GM12878 (cell line): Measurements from ENCODE around the gene ADGRL3. TPM values are rescaled to one million over a fixed set of nuclear protein-coding genes. Genes with fewer than 3 reads are reported as not detected.

ENCODE experiments used
- ATAC-seq: fragments of 200-7000 bp; cut with Tn5 transposase; 3 replicates; pipeline ENCODE4 v1.9.1; 2020; ENCODE audit warnings: mild to moderate bottlenecking, moderate library complexity
- BruUV-seq: library from RNA; stranded (reverse); fragments of 400-500 nt; replicated peaks from 2 replicates; lab custom pipeline; 2021; lab: Mats Ljungman, UMichigan
- CTCF ChIA-PET: fragments of 300-600 bp; sonication (Branson Sonifier 250); formaldehyde crosslinking; extraction: SDS; loops from one replicate; lab custom pipeline; 2021; ENCODE audit warnings: inconsistent platforms; lab: Yijun Ruan, JAX
- POLR2A ChIA-PET: fragments of 350-600 bp; formaldehyde crosslinking; extraction: SDS; loops from one replicate; lab custom pipeline; 2021; ENCODE audit warnings: inconsistent platforms; lab: Charles Lee
- RAD21 ChIA-PET: fragments of 300-600 bp; sonication (Branson Sonifier 250); formaldehyde crosslinking; loops from one replicate; lab custom pipeline; 2023; ENCODE audit warnings: antibody characterized with exemption; ENCODE audit not compliant: unreplicated experiment; lab: Charles Lee
- SMC1A ChIA-PET: fragments of 300-600 bp; sonication (Branson Sonifier 250); formaldehyde crosslinking; loops from one replicate; lab custom pipeline; 2023; ENCODE audit not compliant: unreplicated experiment, uncharacterized antibody; lab: Charles Lee
- DNase-seq: peaks from one replicate; pipeline ENCODE4 v3.0.0-alpha.2; 2011; ENCODE audit warnings: low read depth, low spot score
- FAIRE-seq: peaks from 3 replicates; lab custom pipeline; 2011; peaks lifted over from hg19 to GRCh38; lab: Jason Lieb, UNC
- H2AFZ ChIP-seq: 2 replicates; pipeline ENCODE4 v1.6.0; 2011; ENCODE audit warnings: low read depth, low read length, control low read depth; ENCODE audit not compliant: control insufficient read depth
- H3K27ac ChIP-seq: 2 replicates; pipeline ENCODE4 v1.5.1; 2011; ENCODE audit warnings: control low read depth; ENCODE audit not compliant: control insufficient read depth, insufficient read depth
- H3K27me3 ChIP-seq, 2 experiments: replicated peaks in 1 of 2; 2 replicates each; pipeline versions ENCODE4 v1.6.0 to v1.6.1; 2011; ENCODE audit warnings: low read length in 1 of 2; ENCODE audit not compliant: control insufficient read depth in 2 of 2, insufficient read depth in 2 of 2
- H3K36me3 ChIP-seq, 2 experiments: 2 replicates each; pipeline ENCODE4 v1.5.1; 2011; ENCODE audit warnings: low read length in 1 of 2; ENCODE audit not compliant: control insufficient read depth in 2 of 2, insufficient read depth in 2 of 2
- H3K4me1 ChIP-seq: 2 replicates; pipeline ENCODE4 v1.6.1; 2011; ENCODE audit warnings: mild to moderate bottlenecking, low read length, moderate library complexity, mixed read lengths; ENCODE audit not compliant: control insufficient read depth, insufficient read depth
- H3K4me2 ChIP-seq: 2 replicates; pipeline ENCODE4 v1.6.0; 2011; ENCODE audit warnings: control low read depth; ENCODE audit not compliant: control insufficient read depth, insufficient read depth
- H3K4me3 ChIP-seq: fragments of 200-600 bp; sonication (generic); 2 replicates; pipeline ENCODE4 v1.5.1; 2016
- H3K79me2 ChIP-seq: 2 replicates; pipeline ENCODE4 v1.6.0; 2011; ENCODE audit warnings: low read length; ENCODE audit not compliant: control insufficient read depth, insufficient read depth
- H3K9ac ChIP-seq: 2 replicates; pipeline ENCODE4 v1.8.0; 2011; ENCODE audit warnings: low read length, control low read depth, mixed read lengths; ENCODE audit not compliant: control insufficient read depth, insufficient read depth
- H3K9me3 ChIP-seq: replicated peaks from 3 replicates; pipeline ENCODE4 v1.5.1; 2011; ENCODE audit warnings: mild to moderate bottlenecking, low read length; ENCODE audit not compliant: control insufficient read depth, insufficient read depth
- H4K20me1 ChIP-seq: 2 replicates; pipeline ENCODE4 v1.6.0; 2011; ENCODE audit not compliant: control insufficient read depth, insufficient read depth
- BRCA1 ChIP-seq: IDR thresholded peaks from 2 replicates; pipeline ENCODE4 v1.6.1; 2011; ENCODE audit warnings: low read depth, low read length, improper control_type of control experiment
- ETV6 ChIP-seq, 2 experiments: fragments of 450-650 bp in 1 of 2; IDR thresholded peaks in 1 of 2; conservative IDR thresholded peaks in 1 of 2; 2 replicates each; pipeline ENCODE4 v1.6.1; 2014; ENCODE audit warnings: antibody characterized with exemption in 1 of 2, borderline replicate concordance in 1 of 2, low read depth in 1 of 2, mild to moderate bottlenecking in 1 of 2, moderate library complexity in 1 of 2
- MEF2B ChIP-seq: fragments of 450-650 bp; IDR thresholded peaks from 2 replicates; pipeline ENCODE4 v1.6.1; 2018; ENCODE audit warnings: mild to moderate bottlenecking, moderate library complexity; ENCODE audit not compliant: partially characterized antibody, poor library complexity, severe bottlenecking
- MTA2 ChIP-seq: fragments of 450-650 bp; IDR thresholded peaks from 2 replicates; pipeline ENCODE4 v1.6.1; 2016; ENCODE audit warnings: low read depth, mild to moderate bottlenecking, moderate library complexity
- NFXL1 ChIP-seq: fragments of 450-650 bp; IDR thresholded peaks from 2 replicates; pipeline ENCODE4 v1.6.1; 2017; ENCODE audit warnings: antibody characterized with exemption, mild to moderate bottlenecking, borderline replicate concordance
- RCOR1 ChIP-seq: conservative IDR thresholded peaks from 2 replicates; pipeline ENCODE4 v1.6.1; 2012; ENCODE audit warnings: low read depth, low read length, improper control_type of control experiment
- REST ChIP-seq: IDR thresholded peaks from 2 replicates; pipeline ENCODE4 v1.6.1; 2012; ENCODE audit warnings: mild to moderate bottlenecking, low read depth, low read length
- RFX5 ChIP-seq: IDR thresholded peaks from 2 replicates; pipeline ENCODE4 v1.6.1; 2011; ENCODE audit warnings: low read depth, low read length, improper control_type of control experiment
- SMAD5 ChIP-seq: IDR thresholded peaks from 2 replicates; pipeline ENCODE4 v1.6.1; 2016; ENCODE audit warnings: antibody characterized with exemption, low read depth
- SMC3 ChIP-seq: IDR thresholded peaks from 2 replicates; pipeline ENCODE4 v1.6.1; 2011; ENCODE audit warnings: low read length, improper control_type of control experiment, borderline replicate concordance
- SPI1 ChIP-seq: IDR thresholded peaks from 2 replicates; pipeline ENCODE4 v1.6.1; 2011; ENCODE audit warnings: low read depth, mild to moderate bottlenecking, low read length, moderate library complexity, borderline replicate concordance; ENCODE audit not compliant: insufficient read depth
- SREBF2 ChIP-seq: IDR thresholded peaks from 2 replicates; pipeline ENCODE4 v1.6.1; 2012; ENCODE audit warnings: mild to moderate bottlenecking, low read length
- ZNF622 ChIP-seq: fragments of 450-650 bp; IDR thresholded peaks from 2 replicates; pipeline ENCODE4 v1.6.1; 2017; ENCODE audit warnings: mild to moderate bottlenecking, inconsistent platforms
- WGBS: methylation state at CpG from one replicate; pipeline ENCODE4 v1.1.6; 2016; ENCODE audit warnings: low lambda C conversion rate; ENCODE audit not compliant: insufficient replicate concordance, insufficient coverage; ENCODE audit errors: missing lambda C conversion rate; 5-methylcytosine and 5-hydroxymethylcytosine counted together
- in situ Hi-C: fragments of 300-500 bp; cut with MboI; formaldehyde crosslinking; loops from 9 replicates; pipeline ENCODE4 v1.14.3; 2018; ENCODE audit warnings: mixed read lengths
- intact Hi-C: fragments of 100-400 bp; cut with micrococcal nuclease; formaldehyde crosslinking; loops from one replicate; pipeline ENCODE4 v1.14.2; 2022; ENCODE audit not compliant: unreplicated experiment
- polyA plus RNA-seq, 11 experiments: library from polyadenylated mRNA; depleted of rRNA in 4 of 11; unstranded in 6 of 11; stranded (reverse) in 5 of 11; fragments of >200 nt; fragmentation: Nextera tagmentation in 4 of 11; fragmentation: Illumina TruSeq in 1 of 11; extraction: Ambion mirVana in 4 of 11; extraction: Trizol in 1 of 11; gene quantifications; 1 replicate in 1 of 11; 2 replicates in 10 of 11; pipeline versions ENCODE4 v1.2.1 to v1.2.3, GENCODE V29; 2011 to 2016; ENCODE audit warnings: inconsistent platforms in 2 of 11, missing spikeins in 2 of 11, low read depth in 1 of 11
- total RNA-seq, 4 experiments: library from RNA; depleted of rRNA in 3 of 4; stranded (reverse); fragments of >200 nt in 3 of 4; fragmentation: Illumina TruSeq in 1 of 4; extraction: Trizol in 1 of 4; gene quantifications; 2 replicates each; pipeline versions ENCODE4 v1.2.1 to v1.2.3, GENCODE V29; 2013 to 2021
- TF ChIP-seq, protein P1 (sequence below): fragments of 450-650 bp; IDR thresholded peaks from 2 replicates; pipeline ENCODE4 v1.6.1; 2016; ENCODE audit warnings: mild to moderate bottlenecking

The ADGRL3 gene
- total and polyA plus RNA-seq, 10 of the 15 experiments (the other 5 are each of a cell fraction or from before 2014, with no cell fraction given) = 1.1 TPM; not detected in 9

- DNase-seq (no peak), FAIRE-seq (no peak), ATAC-seq (no peak)
- RAD21 ChIA-PET = no interaction called here
- CTCF ChIA-PET = interaction anchor here (1.2 kb wide), 1 partner anchor 15 kb away, joined by 3 read pairs; no protein-coding TSS in a partner anchor
- 28% methylated on average over 7 of the region's 7 CpGs for WGBS
- Histone ChIP-seq H3K9ac (no peak overlapping the region), H3K4me3 (no peak overlapping the region), H3K79me2 (no peaks in the 10 kb centered on the region), H3K27me3 (no peaks in the 10 kb centered on the region), H3K4me1 (no peaks in the 10 kb centered on the region), H3K36me3 (no peaks in the 10 kb centered on the region), H3K4me2 (no peak overlapping the region), H2AFZ (no peak overlapping the region), H3K27ac (no peak overlapping the region), H3K9me3 (no peaks in the 10 kb centered on the region), H4K20me1 (no peaks in the 10 kb centered on the region)
- SMC1A ChIA-PET = interaction anchor here (1.0 kb wide), 1 partner anchor 8 kb away, joined by 3 read pairs; no protein-coding TSS in a partner anchor
- no TSS peak for BruUV-seq
- POLR2A ChIA-PET = no interaction called here
- in situ Hi-C loops = no loop called here
- intact Hi-C loops = no loop called here
- TF ChIP-seq NFXL1 (no peak), RFX5 (no peak), SPI1 (no peak), ETV6 (conservative IDR thresholded peaks at IDR 0.05 in 1 of 2, IDR thresholded peaks at IDR 0.05 in 1 of 2; ENCODE audit: borderline replicate concordance in 1 of 2, low read depth in 1 of 2) (no peak), MTA2 (no peak), MEF2B (no peak), BRCA1 (no peak), RCOR1 (no peak), ZNF622 (no peak), REST (no peak), SREBF2 (no peak), SMAD5 (no peak), SMC3 (no peak)
- TF ChIP-seq, protein P1, sequence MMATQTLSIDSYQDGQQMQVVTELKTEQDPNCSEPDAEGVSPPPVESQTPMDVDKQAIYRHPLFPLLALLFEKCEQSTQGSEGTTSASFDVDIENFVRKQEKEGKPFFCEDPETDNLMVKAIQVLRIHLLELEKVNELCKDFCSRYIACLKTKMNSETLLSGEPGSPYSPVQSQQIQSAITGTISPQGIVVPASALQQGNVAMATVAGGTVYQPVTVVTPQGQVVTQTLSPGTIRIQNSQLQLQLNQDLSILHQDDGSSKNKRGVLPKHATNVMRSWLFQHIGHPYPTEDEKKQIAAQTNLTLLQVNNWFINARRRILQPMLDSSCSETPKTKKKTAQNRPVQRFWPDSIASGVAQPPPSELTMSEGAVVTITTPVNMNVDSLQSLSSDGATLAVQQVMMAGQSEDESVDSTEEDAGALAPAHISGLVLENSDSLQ = no peak
Observed at GRCh38 chr4:61723492-61723891, 523.4 kb downstream of the ADGRL3 start.
